ENCODE data around the gene USP44.

- TF ChIP-seq CSDC2 (CRISPR knock-in tag; IDR thresholded peaks at IDR 0.05) = no peak
- no peak for TF ChIP-seq TCF4 (CRISPR knock-in tag; IDR thresholded peaks at IDR 0.05; ENCODE audit: borderline replicate concordance)
- no peak for TF ChIP-seq ZNF8 (CRISPR knock-in tag; IDR thresholded peaks at IDR 0.05)
Measured at GRCh38 chr12:95499772-95500171, 51.5 kb downstream of the USP44 start.

Data from SK-N-SH treated with all-trans-retinoic acid at 6 μM for 48 hours (cell line).